ENCODE data around the gene PSMD2.

PSMD2 gene

DNA sequence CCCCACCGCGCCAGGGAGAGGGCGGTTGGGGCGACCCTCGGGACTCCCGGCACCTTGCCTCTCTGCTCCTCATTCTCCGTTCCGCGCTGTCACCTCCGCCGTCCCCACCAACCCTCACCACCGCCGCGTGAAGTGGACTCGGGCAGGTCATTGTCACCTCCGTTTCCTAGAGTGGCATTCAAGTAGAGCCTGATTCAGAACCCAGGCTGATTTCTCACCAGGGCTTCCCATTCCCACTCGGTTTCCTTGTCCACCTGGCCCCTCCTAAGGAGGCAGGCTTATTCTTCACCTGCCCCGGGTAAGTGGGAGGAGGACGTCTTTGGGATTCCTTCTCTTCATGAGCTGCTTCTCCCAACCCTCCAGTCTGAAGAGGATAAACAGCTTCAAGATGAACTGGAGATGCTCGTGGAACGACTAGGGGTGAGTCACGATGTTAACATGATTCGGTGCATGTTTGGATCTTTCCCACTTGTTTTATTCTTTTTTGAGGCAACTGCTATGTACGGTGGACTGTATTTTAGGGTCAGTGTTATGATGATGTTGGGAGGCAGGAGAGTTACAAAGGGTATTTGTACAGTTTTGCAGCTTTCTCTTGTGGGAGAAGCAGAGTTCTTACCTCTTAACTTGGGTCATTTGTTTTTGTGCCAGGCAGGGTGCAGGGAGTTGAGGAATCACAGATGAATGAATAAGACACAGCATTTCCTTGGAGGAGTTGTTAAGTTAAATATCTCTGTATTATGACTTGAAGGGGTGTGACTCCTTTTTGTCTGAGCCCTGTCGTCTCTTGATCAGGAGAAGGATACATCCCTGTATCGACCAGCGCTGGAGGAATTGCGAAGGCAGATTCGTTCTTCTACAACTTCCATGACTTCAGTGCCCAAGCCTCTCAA is 692 bp downstream of the PSMD2 start:
- H3K4me1 ChIP-seq, result peaks cover 8% of the 10 kb centered on the region
- H3K4me2 ChIP-seq (ENCODE audit: low read length), result peak overlapping the region; percentile 82
- no peaks in the 10 kb centered on the region for H3K36me3 ChIP-seq (ENCODE audit: control insufficient read depth, insufficient read depth, low read length)
- H3K9me3 ChIP-seq (ENCODE audit: control insufficient read depth, low read length), result no peaks in the 10 kb centered on the region
- peak overlapping the region; percentile 58 for H3K27ac ChIP-seq
- peak overlapping the region; percentile 84 for H3K4me3 ChIP-seq (ENCODE audit: low read depth, low read length)
- H2AFZ ChIP-seq, result peak overlapping the region; percentile 81
- TF ChIP-seq, protein P1, sequence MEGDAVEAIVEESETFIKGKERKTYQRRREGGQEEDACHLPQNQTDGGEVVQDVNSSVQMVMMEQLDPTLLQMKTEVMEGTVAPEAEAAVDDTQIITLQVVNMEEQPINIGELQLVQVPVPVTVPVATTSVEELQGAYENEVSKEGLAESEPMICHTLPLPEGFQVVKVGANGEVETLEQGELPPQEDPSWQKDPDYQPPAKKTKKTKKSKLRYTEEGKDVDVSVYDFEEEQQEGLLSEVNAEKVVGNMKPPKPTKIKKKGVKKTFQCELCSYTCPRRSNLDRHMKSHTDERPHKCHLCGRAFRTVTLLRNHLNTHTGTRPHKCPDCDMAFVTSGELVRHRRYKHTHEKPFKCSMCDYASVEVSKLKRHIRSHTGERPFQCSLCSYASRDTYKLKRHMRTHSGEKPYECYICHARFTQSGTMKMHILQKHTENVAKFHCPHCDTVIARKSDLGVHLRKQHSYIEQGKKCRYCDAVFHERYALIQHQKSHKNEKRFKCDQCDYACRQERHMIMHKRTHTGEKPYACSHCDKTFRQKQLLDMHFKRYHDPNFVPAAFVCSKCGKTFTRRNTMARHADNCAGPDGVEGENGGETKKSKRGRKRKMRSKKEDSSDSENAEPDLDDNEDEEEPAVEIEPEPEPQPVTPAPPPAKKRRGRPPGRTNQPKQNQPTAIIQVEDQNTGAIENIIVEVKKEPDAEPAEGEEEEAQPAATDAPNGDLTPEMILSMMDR (IDR thresholded peaks at IDR 0.05), result no peak
- H3K9ac ChIP-seq, result peak overlapping the region; percentile 85
- peaks cover 20% of the 10 kb centered on the region for H3K79me2 ChIP-seq
- H3K27me3 ChIP-seq (ENCODE audit: control insufficient read depth, insufficient read depth, low read length), result no peaks in the 10 kb centered on the region

- peak overlapping the region; percentile 84 for H3K4me3 ChIP-seq (ENCODE audit: low read depth, low read length)
- no peaks in the 10 kb centered on the region for H3K27me3 ChIP-seq (ENCODE audit: control insufficient read depth, insufficient read depth, low read length)
- H3K36me3 ChIP-seq (ENCODE audit: control insufficient read depth, insufficient read depth, low read length), result no peaks in the 10 kb centered on the region
- H3K9ac ChIP-seq, result no peak overlapping the region
- H3K4me2 ChIP-seq (ENCODE audit: low read length), result peak overlapping the region; percentile 82
- H3K9me3 ChIP-seq (ENCODE audit: control insufficient read depth, low read length), result no peaks in the 10 kb centered on the region
- H3K79me2 ChIP-seq, result peaks cover 20% of the 10 kb centered on the region
- H2AFZ ChIP-seq, result no peak overlapping the region
- H3K4me1 ChIP-seq, result peaks cover 8% of the 10 kb centered on the region
- TF ChIP-seq, protein P1 (IDR thresholded peaks at IDR 0.05), result no peak
- no peak overlapping the region for H3K27ac ChIP-seq
Measured at GRCh38 chr3:184300378-184300720, 1.3 kb downstream of the PSMD2 start.

DNA sequence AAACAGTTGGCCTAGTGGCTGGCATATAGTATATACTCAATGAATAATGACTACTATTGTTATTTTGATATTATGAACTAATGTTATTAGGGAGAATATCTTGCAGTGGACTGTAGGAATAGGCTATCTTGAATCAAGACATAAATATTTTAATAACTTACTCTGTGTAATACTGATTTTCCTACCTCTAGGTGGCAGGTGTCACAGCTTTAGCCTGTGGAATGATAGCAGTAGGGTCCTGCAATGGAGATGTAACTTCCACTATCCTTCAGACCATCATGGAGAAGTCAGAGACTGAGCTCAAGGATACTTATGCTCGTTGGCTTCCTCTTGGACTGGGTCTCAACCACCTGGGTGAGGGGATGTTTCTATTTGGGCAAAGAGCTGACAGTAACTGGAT is 6.5 kb downstream of the PSMD2 start:
- Histone ChIP-seq H2AFZ (no peak overlapping the region), H3K79me2 (peaks cover 7% of the 10 kb centered on the region), H3K4me2 (ENCODE audit: low read length) (no peak overlapping the region), H3K9me3 (ENCODE audit: control insufficient read depth, low read length) (no peaks in the 10 kb centered on the region), H3K9ac (no peak overlapping the region), H3K4me1 (peaks cover 4% of the 10 kb centered on the region), H3K36me3 (ENCODE audit: control insufficient read depth, insufficient read depth, low read length) (no peaks in the 10 kb centered on the region), H3K27ac (no peak overlapping the region), H3K4me3 (ENCODE audit: low read depth, low read length) (no peak overlapping the region), H3K27me3 (ENCODE audit: control insufficient read depth, insufficient read depth, low read length) (no peaks in the 10 kb centered on the region)
- TF ChIP-seq, protein P1 (IDR thresholded peaks at IDR 0.05), result peak; percentile 46

- Histone ChIP-seq H3K4me2 (ENCODE audit: low read length) (no peak overlapping the region), H3K4me1 (peaks cover 4% of the 10 kb centered on the region), H3K36me3 (ENCODE audit: control insufficient read depth, insufficient read depth, low read length) (no peaks in the 10 kb centered on the region), H2AFZ (no peak overlapping the region), H3K79me2 (peaks cover 2% of the 10 kb centered on the region), H3K27ac (no peak overlapping the region), H3K27me3 (ENCODE audit: control insufficient read depth, insufficient read depth, low read length) (no peaks in the 10 kb centered on the region), H3K4me3 (ENCODE audit: low read depth, low read length) (no peak overlapping the region), H3K9ac (no peak overlapping the region), H3K9me3 (ENCODE audit: control insufficient read depth, low read length) (no peaks in the 10 kb centered on the region)
- TF ChIP-seq, protein P1 (IDR thresholded peaks at IDR 0.05), result no peak
Measured at GRCh38 chr3:184306341-184306972, 7.4 kb downstream of the PSMD2 start.

All from parathyroid adenoma (tissue), 2 donors.